Measurements from ENCODE around the gene NOL4. TPM values are rescaled to one million over a fixed set of nuclear protein-coding genes. Genes with fewer than 3 reads are reported as not detected.

The NOL4 gene
- total and polyA plus RNA-seq, 10 of the 15 experiments (the other 5 are each of a cell fraction or from before 2014, with no cell fraction given), result 1.3 to 10.0 (median 6.3) TPM

DNA sequence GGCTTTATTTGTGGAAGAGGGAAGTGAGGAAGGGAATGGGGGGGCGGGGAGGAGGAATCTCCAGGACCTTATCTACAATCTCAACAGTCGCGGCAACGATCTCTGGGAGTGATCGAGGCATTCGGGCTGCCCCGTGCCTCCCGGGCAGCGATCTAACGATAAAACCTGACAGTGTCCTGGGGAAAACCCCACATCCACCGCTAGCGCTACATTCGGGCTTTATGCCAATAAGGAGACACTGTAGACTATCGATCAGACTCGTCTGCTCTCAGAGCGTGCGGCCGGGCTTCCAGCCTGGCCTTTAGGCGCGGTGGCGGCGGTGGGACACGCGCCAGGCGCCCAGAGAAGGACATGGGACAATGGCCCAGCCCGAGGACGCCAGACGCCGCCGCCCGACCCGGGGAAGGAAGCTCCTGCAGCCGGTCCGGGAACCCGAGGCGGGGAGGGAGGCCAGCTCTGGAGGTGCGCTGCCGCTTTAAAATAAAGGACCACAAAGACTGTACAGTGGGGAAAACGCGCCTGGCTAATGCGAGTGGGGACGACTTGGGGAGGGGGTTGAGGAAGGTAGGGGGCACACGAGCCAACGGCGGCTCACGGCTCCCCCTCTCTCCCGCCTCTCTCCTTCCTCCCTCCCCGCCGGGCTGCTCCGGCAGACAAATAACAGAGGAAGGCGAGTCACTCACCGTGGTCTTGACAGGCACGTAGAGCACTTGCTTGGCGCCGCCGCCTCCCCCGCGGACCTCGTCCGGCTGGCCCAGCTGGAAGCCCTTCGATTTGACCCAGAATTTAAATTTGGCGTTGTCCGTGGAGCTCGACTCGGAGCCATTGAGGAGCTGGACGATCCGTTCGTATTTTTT is 2.2 kb downstream of the NOL4 start:
- no peaks in the 10 kb centered on the region; the same call in 2 of the 3 replicates for H3K9me3 ChIP-seq (replicated peaks; ENCODE audit: control insufficient read depth, insufficient read depth, low read length)
- no peak for DNase-seq (ENCODE audit: low read depth, low spot score)
- H4K20me1 ChIP-seq (ENCODE audit: control insufficient read depth, insufficient read depth), result no peaks in the 10 kb centered on the region
- no peak overlapping the region for H3K9ac ChIP-seq (ENCODE audit: control insufficient read depth, insufficient read depth, low read length)
- intact Hi-C loops (cut with micrococcal nuclease; ENCODE audit: unreplicated experiment) (loop anchor here (2.0 to 10.0 kb wide), 4 partner anchors 100 to 380 kb away; no protein-coding TSS in a partner anchor), in situ Hi-C loops (cut with MboI) (no loop called here)
- H2AFZ ChIP-seq (ENCODE audit: control insufficient read depth, low read depth, low read length), result peak overlapping the region; percentile 23
- SMC1A ChIA-PET (ENCODE audit: uncharacterized antibody, unreplicated experiment), result interaction anchor here (0.7 to 4.2 kb wide), 13 partner anchors 11 to 381 kb away, joined by 3 to 63 read pairs (median 3); no protein-coding TSS in a partner anchor
- 41% methylated on average over 65 of the region's 68 CpGs for WGBS (ENCODE audit: insufficient coverage, insufficient replicate concordance, low lambda C conversion rate, missing lambda C conversion rate)
- RAD21 ChIA-PET (ENCODE audit: unreplicated experiment), result interaction anchor here (0.7 to 7.0 kb wide), 12 partner anchors 11 to 135 kb away, joined by 4 to 47 read pairs (median 8); no protein-coding TSS in a partner anchor
- BruUV-seq (replicated peaks), result TSS peak; percentile 83
- no peaks in the 10 kb centered on the region for H3K36me3 ChIP-seq (ENCODE audit: control insufficient read depth in 2 of 2, insufficient read depth in 2 of 2, low read length in 1 of 2)
- CTCF ChIA-PET, result interaction anchor here (1.0 to 7.1 kb wide), 7 partner anchors 22 to 383 kb away, joined by 3 to 88 read pairs (median 6); no protein-coding TSS in a partner anchor
- ATAC-seq, result peak; percentile 75
- H3K27me3 ChIP-seq (replicated peaks in 1 of 2; ENCODE audit: control insufficient read depth in 2 of 2, insufficient read depth in 2 of 2, low read length in 1 of 2), result peaks cover 0 to 13% of the 10 kb centered on the region in 2 experiments
- H3K27ac ChIP-seq (ENCODE audit: control insufficient read depth, insufficient read depth), result no peak overlapping the region
- H3K4me1 ChIP-seq (ENCODE audit: control insufficient read depth, insufficient read depth, low read length), result no peaks in the 10 kb centered on the region
- H3K4me2 ChIP-seq (ENCODE audit: control insufficient read depth, insufficient read depth), result peak overlapping the region; percentile 48
- H3K4me3 ChIP-seq, result peak overlapping the region; percentile 27; the same call in 1 of the 2 replicates
- POLR2A ChIA-PET, result interaction anchor here (0.6 to 2.2 kb wide), 8 partner anchors 11 to 103 kb away, joined by 3 to 11 read pairs (median 4); no protein-coding TSS in a partner anchor
- H3K79me2 ChIP-seq (ENCODE audit: control insufficient read depth, insufficient read depth, low read length), result no peaks in the 10 kb centered on the region
- FAIRE-seq, result no peak
- TF ChIP-seq IRF4 (IDR thresholded peaks at IDR 0.05; ENCODE audit: low read depth, low read length), result no peak
- 0 out of 2 replicates have a peak, but pooled peaks have one; percentile 33 for TF ChIP-seq CHD2 (IDR thresholded peaks at IDR 0.05; ENCODE audit: borderline replicate concordance, low read depth, low read length)
- TF ChIP-seq SPI1 (IDR thresholded peaks at IDR 0.05; ENCODE audit: borderline replicate concordance, insufficient read depth, low read depth, low read length), result no peak
- no peak for TF ChIP-seq NR2C1 (IDR thresholded peaks at IDR 0.05)
- no peak for TF ChIP-seq SMC3 (IDR thresholded peaks at IDR 0.05; ENCODE audit: borderline replicate concordance, low read length)
- TF ChIP-seq, protein P1, sequence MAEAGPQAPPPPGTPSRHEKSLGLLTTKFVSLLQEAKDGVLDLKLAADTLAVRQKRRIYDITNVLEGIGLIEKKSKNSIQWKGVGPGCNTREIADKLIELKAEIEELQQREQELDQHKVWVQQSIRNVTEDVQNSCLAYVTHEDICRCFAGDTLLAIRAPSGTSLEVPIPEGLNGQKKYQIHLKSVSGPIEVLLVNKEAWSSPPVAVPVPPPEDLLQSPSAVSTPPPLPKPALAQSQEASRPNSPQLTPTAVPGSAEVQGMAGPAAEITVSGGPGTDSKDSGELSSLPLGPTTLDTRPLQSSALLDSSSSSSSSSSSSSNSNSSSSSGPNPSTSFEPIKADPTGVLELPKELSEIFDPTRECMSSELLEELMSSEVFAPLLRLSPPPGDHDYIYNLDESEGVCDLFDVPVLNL (IDR thresholded peaks at IDR 0.05; ENCODE audit: low read depth, low read length), result no peak
- no peak for TF ChIP-seq NRF1 (conservative IDR thresholded peaks at IDR 0.05; ENCODE audit: low read depth, low read length)
- TF ChIP-seq RUNX3 (IDR thresholded peaks at IDR 0.05; ENCODE audit: low read length), result no peak
- TF ChIP-seq DPF2 (IDR thresholded peaks at IDR 0.05), result peak; percentile 21; the same call in 1 of the 2 replicates
- TF ChIP-seq SUZ12 (IDR thresholded peaks at IDR 0.05; ENCODE audit: unreplicated experiment), result peak; percentile 73
- TF ChIP-seq BMI1 (IDR thresholded peaks at IDR 0.05; ENCODE audit: borderline replicate concordance), result no peak
- TF ChIP-seq NFXL1 (IDR thresholded peaks at IDR 0.05; ENCODE audit: borderline replicate concordance), result no peak
- TF ChIP-seq ZNF384 (IDR thresholded peaks at IDR 0.05; ENCODE audit: borderline replicate concordance, low read depth, low read length), result no peak
- no peak for TF ChIP-seq SREBF1 (IDR thresholded peaks at IDR 0.05; ENCODE audit: low read length)
- no peak for TF ChIP-seq RFX5 (IDR thresholded peaks at IDR 0.05; ENCODE audit: low read depth, low read length)
- TF ChIP-seq PAX8 (IDR thresholded peaks at IDR 0.05), result no peak
- TF ChIP-seq, protein P2, sequence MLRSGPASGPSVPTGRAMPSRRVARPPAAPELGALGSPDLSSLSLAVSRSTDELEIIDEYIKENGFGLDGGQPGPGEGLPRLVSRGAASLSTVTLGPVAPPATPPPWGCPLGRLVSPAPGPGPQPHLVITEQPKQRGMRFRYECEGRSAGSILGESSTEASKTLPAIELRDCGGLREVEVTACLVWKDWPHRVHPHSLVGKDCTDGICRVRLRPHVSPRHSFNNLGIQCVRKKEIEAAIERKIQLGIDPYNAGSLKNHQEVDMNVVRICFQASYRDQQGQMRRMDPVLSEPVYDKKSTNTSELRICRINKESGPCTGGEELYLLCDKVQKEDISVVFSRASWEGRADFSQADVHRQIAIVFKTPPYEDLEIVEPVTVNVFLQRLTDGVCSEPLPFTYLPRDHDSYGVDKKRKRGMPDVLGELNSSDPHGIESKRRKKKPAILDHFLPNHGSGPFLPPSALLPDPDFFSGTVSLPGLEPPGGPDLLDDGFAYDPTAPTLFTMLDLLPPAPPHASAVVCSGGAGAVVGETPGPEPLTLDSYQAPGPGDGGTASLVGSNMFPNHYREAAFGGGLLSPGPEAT (IDR thresholded peaks at IDR 0.05; ENCODE audit: low read depth), result no peak
- TF ChIP-seq, protein P3, sequence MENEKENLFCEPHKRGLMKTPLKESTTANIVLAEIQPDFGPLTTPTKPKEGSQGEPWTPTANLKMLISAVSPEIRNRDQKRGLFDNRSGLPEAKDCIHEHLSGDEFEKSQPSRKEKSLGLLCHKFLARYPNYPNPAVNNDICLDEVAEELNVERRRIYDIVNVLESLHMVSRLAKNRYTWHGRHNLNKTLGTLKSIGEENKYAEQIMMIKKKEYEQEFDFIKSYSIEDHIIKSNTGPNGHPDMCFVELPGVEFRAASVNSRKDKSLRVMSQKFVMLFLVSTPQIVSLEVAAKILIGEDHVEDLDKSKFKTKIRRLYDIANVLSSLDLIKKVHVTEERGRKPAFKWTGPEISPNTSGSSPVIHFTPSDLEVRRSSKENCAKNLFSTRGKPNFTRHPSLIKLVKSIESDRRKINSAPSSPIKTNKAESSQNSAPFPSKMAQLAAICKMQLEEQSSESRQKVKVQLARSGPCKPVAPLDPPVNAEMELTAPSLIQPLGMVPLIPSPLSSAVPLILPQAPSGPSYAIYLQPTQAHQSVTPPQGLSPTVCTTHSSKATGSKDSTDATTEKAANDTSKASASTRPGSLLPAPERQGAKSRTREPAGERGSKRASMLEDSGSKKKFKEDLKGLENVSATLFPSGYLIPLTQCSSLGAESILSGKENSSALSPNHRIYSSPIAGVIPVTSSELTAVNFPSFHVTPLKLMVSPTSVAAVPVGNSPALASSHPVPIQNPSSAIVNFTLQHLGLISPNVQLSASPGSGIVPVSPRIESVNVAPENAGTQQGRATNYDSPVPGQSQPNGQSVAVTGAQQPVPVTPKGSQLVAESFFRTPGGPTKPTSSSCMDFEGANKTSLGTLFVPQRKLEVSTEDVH (IDR thresholded peaks at IDR 0.05; ENCODE audit: low read depth, partially characterized antibody), result no peak
